ENCODE data around the gene MEAF6. TPM values are rescaled to one million over a fixed set of nuclear protein-coding genes. Genes with fewer than 3 reads are reported as not detected.

The MEAF6 gene
- total RNA-seq, 1 donor from 2014 or later, result 83.1 TPM

DNA sequence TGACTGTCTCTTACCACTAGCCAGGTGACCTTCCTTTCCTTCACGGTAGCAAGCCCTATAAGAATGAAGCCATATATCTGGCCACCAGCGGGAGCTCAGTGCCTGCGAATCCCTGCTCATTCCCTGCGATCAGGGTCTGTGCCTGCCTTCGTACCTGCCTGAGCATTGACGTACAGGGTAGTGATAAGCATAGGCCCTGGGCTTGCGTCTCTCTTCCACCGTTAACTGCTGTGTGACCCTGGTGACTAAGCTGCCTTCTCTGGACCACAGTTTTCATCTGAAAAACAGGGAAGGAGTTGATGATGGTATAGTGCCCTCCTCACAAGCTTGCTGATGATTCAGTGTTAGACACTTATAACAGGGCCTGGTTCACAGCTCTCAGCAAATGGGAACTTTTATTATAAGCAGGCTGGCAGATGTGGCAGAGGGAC, 36.1 kb downstream of the MEAF6 start:
- Mint-ChIP-seq H3K4me3 (ENCODE audit: low read depth) (no peak overlapping the region), H3K27ac (no peak overlapping the region), H3K36me3 (ENCODE audit: insufficient read depth) (peaks cover 6% of the 10 kb centered on the region), H3K9me3 (ENCODE audit: low read depth) (no peaks in the 10 kb centered on the region), H3K4me1 (ENCODE audit: low read depth) (peaks cover 11% of the 10 kb centered on the region), H3K27me3 (peaks cover 6% of the 10 kb centered on the region)
- TF ChIP-seq, protein P1, sequence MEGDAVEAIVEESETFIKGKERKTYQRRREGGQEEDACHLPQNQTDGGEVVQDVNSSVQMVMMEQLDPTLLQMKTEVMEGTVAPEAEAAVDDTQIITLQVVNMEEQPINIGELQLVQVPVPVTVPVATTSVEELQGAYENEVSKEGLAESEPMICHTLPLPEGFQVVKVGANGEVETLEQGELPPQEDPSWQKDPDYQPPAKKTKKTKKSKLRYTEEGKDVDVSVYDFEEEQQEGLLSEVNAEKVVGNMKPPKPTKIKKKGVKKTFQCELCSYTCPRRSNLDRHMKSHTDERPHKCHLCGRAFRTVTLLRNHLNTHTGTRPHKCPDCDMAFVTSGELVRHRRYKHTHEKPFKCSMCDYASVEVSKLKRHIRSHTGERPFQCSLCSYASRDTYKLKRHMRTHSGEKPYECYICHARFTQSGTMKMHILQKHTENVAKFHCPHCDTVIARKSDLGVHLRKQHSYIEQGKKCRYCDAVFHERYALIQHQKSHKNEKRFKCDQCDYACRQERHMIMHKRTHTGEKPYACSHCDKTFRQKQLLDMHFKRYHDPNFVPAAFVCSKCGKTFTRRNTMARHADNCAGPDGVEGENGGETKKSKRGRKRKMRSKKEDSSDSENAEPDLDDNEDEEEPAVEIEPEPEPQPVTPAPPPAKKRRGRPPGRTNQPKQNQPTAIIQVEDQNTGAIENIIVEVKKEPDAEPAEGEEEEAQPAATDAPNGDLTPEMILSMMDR (IDR thresholded peaks at IDR 0.05; ENCODE audit: unreplicated experiment), result no peak
- no peak for DNase-seq (ENCODE audit: low spot score, unreplicated experiment)

DNA sequence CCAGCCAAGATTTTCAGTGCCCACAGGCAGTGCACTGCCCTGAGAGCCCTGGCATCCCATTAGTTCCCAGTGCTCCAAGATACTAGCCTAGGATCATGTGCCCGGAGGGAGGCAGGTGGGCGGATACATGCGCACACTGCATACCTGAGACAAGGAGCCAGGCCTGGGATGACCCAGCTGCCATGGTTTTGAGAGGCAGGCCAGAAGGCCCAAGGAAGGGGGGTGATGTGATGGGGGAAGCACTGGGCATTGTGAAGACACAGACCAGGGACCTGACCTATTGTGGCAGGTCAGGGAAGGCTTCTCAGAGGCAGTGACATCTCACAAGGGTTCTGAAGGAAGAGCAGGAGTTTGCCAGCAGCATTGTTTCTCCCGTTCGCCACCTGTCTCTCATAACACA, 36.6 kb downstream of the MEAF6 start:
- peaks cover 12% of the 10 kb centered on the region for H3K27me3 Mint-ChIP-seq
- peaks cover 6% of the 10 kb centered on the region for H3K36me3 Mint-ChIP-seq (ENCODE audit: insufficient read depth)
- no peak for DNase-seq (ENCODE audit: low spot score, unreplicated experiment)
- H3K9me3 Mint-ChIP-seq (ENCODE audit: low read depth), result no peaks in the 10 kb centered on the region
- TF ChIP-seq, protein P1 (IDR thresholded peaks at IDR 0.05; ENCODE audit: unreplicated experiment), result no peak
- H3K4me1 Mint-ChIP-seq (ENCODE audit: low read depth), result peaks cover 11% of the 10 kb centered on the region
- no peak overlapping the region for H3K27ac Mint-ChIP-seq
- no peak overlapping the region for H3K4me3 Mint-ChIP-seq (ENCODE audit: low read depth)

DNA sequence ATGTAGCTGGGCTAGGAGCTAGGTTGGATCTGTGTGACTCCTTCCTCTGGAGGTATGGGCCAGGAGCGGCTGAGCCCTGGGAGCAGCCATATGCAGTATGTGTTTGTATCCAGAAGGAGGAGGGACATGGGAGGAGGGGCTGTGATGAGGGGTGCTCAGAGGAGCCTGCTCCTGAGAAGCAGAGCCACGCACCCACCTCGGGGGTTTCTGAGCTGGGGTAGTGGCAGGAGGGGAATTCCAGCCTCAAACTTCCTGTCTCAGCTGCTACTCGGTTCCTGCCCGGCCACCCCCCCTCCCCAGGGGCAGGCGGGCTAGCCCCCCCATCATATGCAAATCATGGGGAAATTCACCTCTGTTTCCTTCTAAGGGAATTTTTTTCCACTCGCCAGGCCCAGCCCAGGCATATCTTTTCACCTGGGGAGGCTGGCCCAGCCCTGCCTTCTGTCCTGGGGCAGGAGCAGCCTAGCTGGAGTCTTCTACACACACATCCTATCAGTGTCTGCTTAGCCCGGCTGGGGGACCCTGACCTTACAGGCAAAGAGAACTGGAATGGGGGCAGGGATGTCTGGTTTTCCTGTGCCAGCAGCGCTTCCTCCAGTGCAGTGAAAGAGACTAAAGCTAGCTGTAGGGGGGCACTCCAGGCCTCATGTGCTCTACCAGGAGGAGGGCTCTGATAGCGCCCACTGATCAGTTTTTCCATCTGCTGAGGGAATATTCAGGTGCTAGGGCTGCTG, 37.2 kb downstream of the MEAF6 start:
- TF ChIP-seq, protein P1 (IDR thresholded peaks at IDR 0.05; ENCODE audit: unreplicated experiment), result no peak
- peaks cover 17% of the 10 kb centered on the region for H3K27me3 Mint-ChIP-seq
- no peaks in the 10 kb centered on the region for H3K9me3 Mint-ChIP-seq (ENCODE audit: low read depth)
- DNase-seq (ENCODE audit: low spot score, unreplicated experiment), result no peak
- H3K27ac Mint-ChIP-seq, result peak overlapping the region; percentile 39
- peaks cover 11% of the 10 kb centered on the region for H3K4me1 Mint-ChIP-seq (ENCODE audit: low read depth)
- peak overlapping the region; percentile 46 for H3K4me3 Mint-ChIP-seq (ENCODE audit: low read depth)
- H3K36me3 Mint-ChIP-seq (ENCODE audit: insufficient read depth), result peaks cover 4% of the 10 kb centered on the region

DNA sequence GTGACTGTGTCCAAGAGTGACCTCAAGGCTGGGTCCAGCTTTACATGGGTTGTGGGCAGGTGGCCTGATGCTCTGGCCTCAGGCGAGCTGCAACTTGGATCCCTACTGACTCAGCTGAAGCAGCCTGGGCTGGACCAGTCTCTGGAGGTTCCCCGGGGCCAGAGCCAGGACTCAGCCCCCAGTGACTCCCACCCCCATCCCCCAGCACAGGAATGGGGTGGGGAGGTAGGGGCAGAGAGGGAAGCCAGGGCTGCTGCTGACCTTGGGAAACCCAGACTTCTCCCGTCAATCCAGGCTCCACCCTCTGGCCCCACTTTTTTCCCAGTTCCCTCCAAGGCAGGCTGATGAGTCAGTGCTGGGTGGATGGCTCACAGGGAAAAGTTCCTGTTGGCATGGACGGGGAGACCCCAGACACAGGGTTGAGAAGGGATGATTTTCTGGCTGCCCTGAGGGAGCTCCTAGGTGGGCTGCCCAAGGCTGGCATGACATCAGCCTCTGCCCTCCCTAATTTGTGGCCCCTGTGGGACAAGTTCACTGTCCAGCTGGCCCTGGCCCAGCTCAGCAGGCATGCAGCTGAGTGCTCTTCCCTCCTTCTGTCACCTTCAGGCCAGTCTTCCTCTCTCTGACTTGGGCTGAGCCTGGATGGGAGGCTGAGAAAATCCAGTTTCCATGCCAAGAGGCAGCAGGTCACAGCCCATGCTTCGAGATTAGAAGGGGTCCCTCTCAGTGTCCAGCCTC, 37.9 kb downstream of the MEAF6 start:
- peaks cover 25% of the 10 kb centered on the region for H3K27me3 Mint-ChIP-seq
- peaks cover 4% of the 10 kb centered on the region for H3K36me3 Mint-ChIP-seq (ENCODE audit: insufficient read depth)
- H3K4me1 Mint-ChIP-seq (ENCODE audit: low read depth), result peaks cover 14% of the 10 kb centered on the region
- H3K4me3 Mint-ChIP-seq (ENCODE audit: low read depth), result peak overlapping the region; percentile 76
- TF ChIP-seq, protein P1 (IDR thresholded peaks at IDR 0.05; ENCODE audit: unreplicated experiment), result no peak
- DNase-seq (ENCODE audit: low spot score, unreplicated experiment), result no peak
- H3K27ac Mint-ChIP-seq, result peak overlapping the region; percentile 39
- no peaks in the 10 kb centered on the region for H3K9me3 Mint-ChIP-seq (ENCODE audit: low read depth)

DNA sequence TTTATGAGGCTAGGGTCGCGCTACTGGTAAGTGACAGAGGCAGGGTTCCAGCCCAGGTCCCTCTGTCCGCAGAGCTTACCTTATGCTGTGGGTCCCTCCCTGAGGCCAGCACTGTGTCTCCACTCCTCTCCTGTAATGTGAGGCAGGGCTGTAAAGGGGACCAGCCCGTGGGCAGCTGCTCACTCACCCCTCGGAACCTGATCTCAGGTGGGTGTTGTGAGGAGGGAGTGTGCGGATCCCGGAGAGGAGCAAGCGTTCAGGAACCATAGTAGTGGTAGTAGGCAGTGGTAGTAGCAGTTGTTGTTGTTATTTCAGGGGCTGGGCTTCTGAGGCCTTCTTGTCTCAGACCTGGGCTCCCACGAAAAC, 38.5 kb downstream of the MEAF6 start:
- Mint-ChIP-seq H3K4me1 (ENCODE audit: low read depth) (peaks cover 14% of the 10 kb centered on the region), H3K9me3 (ENCODE audit: low read depth) (no peaks in the 10 kb centered on the region), H3K36me3 (ENCODE audit: insufficient read depth) (peaks cover 2% of the 10 kb centered on the region), H3K27ac (no peak overlapping the region), H3K4me3 (ENCODE audit: low read depth) (peak overlapping the region; percentile 76), H3K27me3 (peaks cover 27% of the 10 kb centered on the region)
- DNase-seq (ENCODE audit: low spot score, unreplicated experiment), result no peak
- TF ChIP-seq, protein P1 (IDR thresholded peaks at IDR 0.05; ENCODE audit: unreplicated experiment), result no peak
